ENCODE measurements around the gene GTF2A1.

Gene GTF2A1

GRCh38 chr14:81192594-81192993 lies 28.2 kb downstream of the GTF2A1 start:
- intact Hi-C loops (cut with DNase I; ENCODE audit: low total_unique reads): no loop called here
- Histone ChIP-seq H3K4me3 (no peak overlapping the region), H3K27ac (no peak overlapping the region), H3K4me1 (no peaks in the 10 kb centered on the region), H3K27me3 (no peaks in the 10 kb centered on the region), H3K36me3 (peaks cover 56 to 86% (median 65%) of the 10 kb centered on the region in 3 donors), H3K9me3 (no peaks in the 10 kb centered on the region)
- no peak for TF ChIP-seq CTCF (IDR thresholded peaks at IDR 0.05)
- no peak for DNase-seq

- H3K4me1 ChIP-seq: peaks cover 0 to 9% (median 2%) of the 10 kb centered on the region in 4 donors
- H3K9me3 ChIP-seq: no peaks in the 10 kb centered on the region
- H3K36me3 ChIP-seq: peaks cover 35 to 60% (median 38%) of the 10 kb centered on the region in 3 donors
- no peak overlapping the region for H3K27ac ChIP-seq
- no peak for DNase-seq
- no peak for TF ChIP-seq CTCF (IDR thresholded peaks at IDR 0.05)
- intact Hi-C loops (cut with DNase I; ENCODE audit: low total_unique reads): no loop called here
- no peaks in the 10 kb centered on the region for H3K27me3 ChIP-seq
- no peak overlapping the region for H3K4me3 ChIP-seq
Observed at GRCh38 chr14:81187832-81188522, 32.8 kb downstream of the GTF2A1 start.

- Histone ChIP-seq H3K4me1 (peaks cover 0 to 53% (median 7%) of the 10 kb centered on the region in 4 donors), H3K27me3 (no peaks in the 10 kb centered on the region), H3K4me3 (no peak overlapping the region), H3K36me3 (peaks cover 0 to 14% (median 7%) of the 10 kb centered on the region in 3 donors), H3K9me3 (no peaks in the 10 kb centered on the region), H3K27ac (no peak overlapping the region)
- TF ChIP-seq CTCF (IDR thresholded peaks at IDR 0.05): no peak
- intact Hi-C loops (cut with DNase I; ENCODE audit: low total_unique reads): no loop called here
- DNase-seq: no peak
Observed at GRCh38 chr14:81179631-81180030, 41.1 kb downstream of the GTF2A1 start.

- TF ChIP-seq CTCF (IDR thresholded peaks at IDR 0.05): no peak
- H3K27ac ChIP-seq: peak overlapping the region in 1 of 2 donors; percentile 34
Observed at GRCh38 chr14:81178063-81178462, 42.7 kb downstream of the GTF2A1 start.

GRCh38 chr14:81177225-81177624 lies 43.5 kb downstream of the GTF2A1 start:
- Histone ChIP-seq H3K4me1 (peaks cover 0 to 36% (median 4%) of the 10 kb centered on the region in 4 donors), H3K27ac (peak overlapping the region in 1 of 2 donors; percentile 34), H3K36me3 (peaks cover 0 to 13% (median 7%) of the 10 kb centered on the region in 3 donors), H3K9me3 (no peaks in the 10 kb centered on the region), H3K4me3 (peak overlapping the region; percentile 14 to 23), H3K27me3 (no peaks in the 10 kb centered on the region)
- no peak for TF ChIP-seq CTCF (IDR thresholded peaks at IDR 0.05)
- DNase-seq: no peak
- intact Hi-C loops (cut with DNase I; ENCODE audit: low total_unique reads): no loop called here

More at GRCh38 chr14:81178063-81178462, 42.7 kb downstream of the GTF2A1 start:
- peaks cover 0 to 13% (median 7%) of the 10 kb centered on the region in 3 donors for H3K36me3 ChIP-seq
- H3K27me3 ChIP-seq: no peaks in the 10 kb centered on the region
- peaks cover 0 to 45% (median 4%) of the 10 kb centered on the region in 4 donors for H3K4me1 ChIP-seq
- H3K9me3 ChIP-seq: no peaks in the 10 kb centered on the region
- DNase-seq: no peak
- intact Hi-C loops (cut with DNase I; ENCODE audit: low total_unique reads): no loop called here
- no peak overlapping the region for H3K4me3 ChIP-seq
